Lower leg skin (tissue), 4 donors: ENCODE results near the gene EMP2. TPM values are rescaled to one million over a fixed set of nuclear protein-coding genes. Genes with fewer than 3 reads are reported as not detected.
A peak's percentile ranks its signal among the peaks of the same experiment; 100 is the strongest.
"Not testable (repeated sequence)": the region's sequence is repeated elsewhere in the genome, so short reads cannot be mapped to it uniquely, and the experiment has no call there.

Experiments used
- DNase-seq, 2 donors: peaks; one replicate each; pipeline ENCODE4 v3.0.0-alpha.2; 2019; ENCODE audit warnings: low spot score in 2 of 2
- H3K4me3 ChIP-seq: fragments of 200-600 bp; sonication (generic); 2 replicates; pipeline ENCODE4 v1.5.1; 2017; ENCODE audit warnings: mild to moderate bottlenecking, low read depth; ENCODE audit not compliant: poor library complexity, severe bottlenecking
- POLR2A ChIP-seq, 2 donors: fragments of 450-650 bp; IDR thresholded peaks; one replicate each; pipeline ENCODE4 v1.6.1; 2016 to 2017; ENCODE audit warnings: antibody characterized with exemption in 2 of 2, mild to moderate bottlenecking in 1 of 2, moderate library complexity in 1 of 2
- WGBS, 2 donors: methylation state at CpG; one replicate each; pipeline ENCODE4 v1.1.5; 2018; 5-methylcytosine and 5-hydroxymethylcytosine counted together
- intact Hi-C: fragments of 100-400 bp; cut with DNase I; formaldehyde crosslinking; loops from one replicate; pipeline ENCODE4 v1.15.0; 2023; ENCODE audit warnings: low total_unique reads
- total RNA-seq, 4 donors: library from RNA; depleted of rRNA; stranded (reverse); fragments of >200 nt; gene quantifications; one replicate each; pipeline ENCODE4 v1.1.0, GENCODE V29; 2016
- TF ChIP-seq, protein P1 (sequence below), 3 donors: fragments of 450-650 bp; IDR thresholded peaks; one replicate each; pipeline ENCODE4 v1.5.1; 2016; ENCODE audit warnings: antibody characterized with exemption in 3 of 3, mild to moderate bottlenecking in 3 of 3, moderate library complexity in 2 of 3

Gene EMP2
- total RNA-seq, 4 donors from 2014 or later, result 74.1 to 167 (median 104) TPM

DNA sequence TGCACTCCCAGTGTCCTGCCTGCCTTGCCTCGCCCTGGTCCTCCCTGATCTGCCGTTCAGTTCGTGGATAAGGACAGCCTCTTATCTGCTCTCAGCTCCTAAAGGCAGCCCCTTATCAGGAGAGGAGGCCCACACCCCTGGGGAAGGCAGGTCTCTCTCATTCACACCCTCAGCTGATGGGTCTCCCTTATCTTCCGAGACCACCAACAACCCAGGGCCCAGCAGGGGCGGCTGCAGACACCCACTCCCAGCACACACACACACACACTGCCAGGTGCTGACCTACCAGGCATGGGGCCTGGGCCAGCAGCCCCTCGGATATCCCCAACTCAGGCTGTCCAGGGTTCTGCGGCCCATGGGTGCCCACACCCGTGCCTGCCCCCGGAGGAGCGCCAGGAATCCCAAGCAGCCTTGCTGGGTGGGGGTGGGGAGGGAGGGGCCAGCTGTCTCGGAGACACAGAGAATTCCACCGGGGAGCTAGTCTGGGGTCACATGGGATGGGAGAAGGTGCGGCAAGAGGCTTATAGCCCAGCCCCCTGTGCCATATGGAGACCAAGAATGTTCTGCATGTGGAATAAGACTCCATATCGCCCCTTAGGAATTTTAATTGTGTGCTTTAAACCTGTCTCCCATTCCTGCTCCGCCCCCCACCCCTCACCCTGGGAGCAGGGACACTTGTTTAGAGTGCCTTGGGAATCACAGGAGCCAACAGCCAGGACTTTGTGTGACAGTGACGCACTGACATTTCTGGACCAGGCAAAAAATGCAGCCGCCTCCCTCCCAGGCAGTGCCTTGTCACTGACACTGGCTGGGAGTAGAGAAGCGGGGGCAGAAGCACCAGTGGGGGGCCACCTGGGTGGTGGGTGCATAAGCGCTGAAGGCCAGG is 41.9 kb upstream of the EMP2 start:
- WGBS, 2 donors, result 78 to 79% methylated on average over 13 to 17 of the region's 19 CpGs
- no peak for DNase-seq
- no peak overlapping the region for H3K4me3 ChIP-seq
- no peak for TF ChIP-seq POLR2A (IDR thresholded peaks at IDR 0.05)
- TF ChIP-seq, protein P1, sequence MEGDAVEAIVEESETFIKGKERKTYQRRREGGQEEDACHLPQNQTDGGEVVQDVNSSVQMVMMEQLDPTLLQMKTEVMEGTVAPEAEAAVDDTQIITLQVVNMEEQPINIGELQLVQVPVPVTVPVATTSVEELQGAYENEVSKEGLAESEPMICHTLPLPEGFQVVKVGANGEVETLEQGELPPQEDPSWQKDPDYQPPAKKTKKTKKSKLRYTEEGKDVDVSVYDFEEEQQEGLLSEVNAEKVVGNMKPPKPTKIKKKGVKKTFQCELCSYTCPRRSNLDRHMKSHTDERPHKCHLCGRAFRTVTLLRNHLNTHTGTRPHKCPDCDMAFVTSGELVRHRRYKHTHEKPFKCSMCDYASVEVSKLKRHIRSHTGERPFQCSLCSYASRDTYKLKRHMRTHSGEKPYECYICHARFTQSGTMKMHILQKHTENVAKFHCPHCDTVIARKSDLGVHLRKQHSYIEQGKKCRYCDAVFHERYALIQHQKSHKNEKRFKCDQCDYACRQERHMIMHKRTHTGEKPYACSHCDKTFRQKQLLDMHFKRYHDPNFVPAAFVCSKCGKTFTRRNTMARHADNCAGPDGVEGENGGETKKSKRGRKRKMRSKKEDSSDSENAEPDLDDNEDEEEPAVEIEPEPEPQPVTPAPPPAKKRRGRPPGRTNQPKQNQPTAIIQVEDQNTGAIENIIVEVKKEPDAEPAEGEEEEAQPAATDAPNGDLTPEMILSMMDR (IDR thresholded peaks at IDR 0.05), result no peak
- intact Hi-C loops, result no loop called here

DNA sequence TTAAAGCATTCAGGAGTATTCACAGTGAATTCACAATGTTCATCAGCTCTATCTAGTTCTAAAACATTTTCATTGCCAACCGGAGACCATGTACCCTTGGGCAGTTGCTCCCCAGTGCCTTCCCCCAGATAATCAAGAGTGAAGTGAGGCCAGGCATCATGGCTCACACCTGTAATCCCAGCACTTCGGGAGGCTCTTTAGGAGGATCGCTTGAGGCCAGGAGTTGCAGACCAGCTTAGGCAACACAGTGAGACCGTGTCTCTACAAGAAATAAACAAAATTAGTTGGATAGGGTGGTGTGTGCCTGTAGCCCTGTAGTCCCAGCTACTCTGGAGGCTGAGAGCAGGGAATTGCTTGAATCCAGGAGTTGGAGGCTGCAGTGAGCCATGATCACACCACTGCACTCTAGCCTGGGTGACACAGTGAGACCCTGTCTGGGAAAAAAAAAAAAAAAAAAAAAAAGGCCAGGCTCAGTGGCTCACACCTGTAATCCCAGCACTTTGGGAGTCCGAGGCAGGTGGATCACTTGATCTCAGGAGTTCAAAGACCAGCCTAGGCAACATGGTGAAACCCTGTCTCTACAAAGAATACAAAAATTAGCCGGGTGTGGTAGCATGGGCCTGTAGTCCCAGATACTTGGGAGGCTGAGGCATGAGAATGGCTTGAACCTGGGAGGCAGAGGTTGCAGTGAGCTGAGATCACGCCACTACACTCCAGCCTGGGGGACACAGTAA is 41.0 kb upstream of the EMP2 start:
- 75 to 81% methylated on average over 7 of the region's 7 CpGs for WGBS, 2 donors
- H3K4me3 ChIP-seq, DNase-seq, intact Hi-C loops: not testable (repeated sequence)

DNA sequence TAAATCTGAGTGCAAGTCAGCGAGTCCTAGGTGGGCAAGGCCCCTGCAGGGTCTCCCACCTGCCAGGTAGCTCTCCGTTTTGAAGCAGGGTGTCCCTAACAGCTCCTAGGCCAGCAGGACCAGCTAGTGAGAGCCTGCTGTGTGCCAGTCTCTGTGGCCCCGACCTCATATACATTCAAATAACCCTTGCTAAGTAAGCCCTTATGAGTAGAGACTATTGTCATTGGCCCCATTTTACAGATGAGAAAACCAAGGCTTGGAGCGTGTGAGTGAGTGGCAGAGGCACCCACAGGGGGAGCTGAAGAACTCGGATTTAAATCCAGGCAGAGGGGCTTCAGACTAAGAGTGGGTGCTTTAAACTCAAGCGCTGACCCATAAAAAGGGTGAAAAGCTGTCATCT is 39.7 kb upstream of the EMP2 start:
- intact Hi-C loops, result no loop called here
- DNase-seq, result no peak
- 86% methylated on average over 6 of the region's 6 CpGs for WGBS, 2 donors
- TF ChIP-seq, protein P1 (IDR thresholded peaks at IDR 0.05), result no peak
- no peak for TF ChIP-seq POLR2A (IDR thresholded peaks at IDR 0.05)
- H3K4me3 ChIP-seq, result no peak overlapping the region

DNA sequence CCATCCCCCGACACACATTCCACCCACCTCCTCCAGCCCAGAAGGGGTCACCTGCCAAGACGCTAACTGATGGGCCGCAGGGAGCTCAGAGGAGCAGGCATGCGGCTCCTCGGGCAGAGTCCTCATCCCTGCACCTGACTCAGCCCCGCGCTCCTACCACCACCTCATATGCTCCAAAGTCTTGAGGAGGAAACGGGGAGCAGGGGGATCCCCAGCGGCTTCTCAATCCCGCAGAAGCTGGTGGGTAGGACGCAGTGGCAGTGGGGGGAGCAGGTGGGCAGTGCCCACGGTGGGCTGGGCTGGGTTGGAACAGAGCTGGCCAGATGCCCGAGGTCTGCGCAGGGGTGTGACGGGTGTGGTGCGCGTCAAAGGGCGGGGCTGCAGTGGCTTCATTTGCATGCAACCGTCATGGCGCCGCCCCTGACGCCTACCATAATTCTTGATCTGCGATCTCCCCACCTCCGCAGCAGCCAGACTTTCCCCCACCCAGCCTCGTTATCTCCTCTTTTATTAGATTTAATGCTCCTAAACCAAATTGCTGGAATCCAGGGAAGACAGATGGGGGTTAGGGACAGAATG is 39.0 kb upstream of the EMP2 start:
- 27 to 36% methylated on average over 23 to 25 of the region's 25 CpGs for WGBS, 2 donors
- TF ChIP-seq POLR2A (IDR thresholded peaks at IDR 0.05), result no peak
- TF ChIP-seq, protein P1 (IDR thresholded peaks at IDR 0.05), result no peak
- no peak overlapping the region for H3K4me3 ChIP-seq
- DNase-seq, result peak; percentile 42 to 89
- intact Hi-C loops, result no loop called here

DNA sequence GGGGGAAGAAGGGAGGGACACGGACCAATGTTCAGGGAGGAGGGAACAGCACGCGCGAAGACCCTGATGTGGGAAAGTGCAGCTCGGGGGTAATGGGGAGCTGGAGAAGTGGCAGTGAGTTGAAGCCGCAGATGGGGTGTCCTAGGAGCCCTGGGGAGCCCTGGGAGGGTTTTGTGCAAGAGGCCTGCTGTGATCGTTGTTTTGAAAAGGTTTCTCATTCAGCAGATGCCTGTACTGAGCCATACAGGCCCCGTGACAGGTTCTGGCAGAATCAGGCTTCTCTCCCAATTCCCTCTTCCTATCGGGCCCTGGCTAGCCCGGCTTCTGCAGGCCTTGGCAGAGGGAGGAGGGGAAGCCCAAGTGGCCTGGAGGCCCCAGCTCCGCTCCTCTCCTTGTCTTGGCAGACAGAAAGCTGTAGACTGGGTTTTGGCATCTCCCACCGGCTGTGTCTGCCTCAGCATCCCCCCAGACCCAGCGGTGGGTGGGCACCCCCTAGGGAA is 38.4 kb upstream of the EMP2 start:
- TF ChIP-seq, protein P1 (IDR thresholded peaks at IDR 0.05), result no peak
- TF ChIP-seq POLR2A (IDR thresholded peaks at IDR 0.05), result no peak
- intact Hi-C loops, result no loop called here
- no peak overlapping the region for H3K4me3 ChIP-seq
- WGBS, 2 donors, result 34 to 36% methylated on average over 12 to 13 of the region's 13 CpGs
- DNase-seq, result no peak
